Measurements from ENCODE around the gene HTR6. TPM values are rescaled to one million over a fixed set of nuclear protein-coding genes. Genes with fewer than 3 reads are reported as not detected.

The HTR6 gene
- total and polyA plus RNA-seq, 2 donors: 0.02 TPM; not detected in 1

DNA sequence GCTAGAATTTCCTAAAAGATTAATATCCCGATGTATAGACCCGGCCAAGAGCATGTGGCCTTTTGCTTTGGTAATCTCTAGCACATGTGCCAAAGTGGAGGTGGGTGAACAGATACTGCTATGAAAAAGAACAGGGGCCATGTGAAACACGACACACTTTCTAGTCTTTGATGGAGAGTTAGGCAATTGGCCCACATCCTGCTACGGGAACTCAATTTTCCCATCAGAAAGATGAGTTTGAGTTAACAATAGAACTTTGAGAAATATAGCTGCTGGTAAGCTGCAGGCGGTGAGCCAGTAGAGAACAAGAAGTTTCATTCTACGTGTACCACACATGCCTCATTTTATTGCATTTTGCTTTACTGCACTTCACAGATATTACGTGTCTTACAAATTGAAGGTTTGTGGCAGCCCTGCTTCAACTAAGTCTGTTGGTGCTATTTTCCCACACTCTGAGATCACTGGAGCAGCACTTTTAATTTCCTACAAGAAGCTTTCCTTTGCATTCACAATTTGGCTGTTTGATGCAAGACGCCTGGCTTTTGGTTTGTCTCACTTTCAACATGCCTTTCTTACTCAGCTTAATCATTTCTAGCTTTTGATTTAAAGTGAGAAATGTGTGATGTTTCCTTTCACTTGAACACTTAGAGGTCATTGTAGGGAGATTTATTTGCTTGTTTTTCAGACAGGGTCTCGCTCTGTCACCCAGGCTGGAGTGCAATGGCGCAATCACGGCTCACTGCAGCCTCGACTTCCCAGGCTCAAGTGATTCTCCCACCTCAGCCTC, 46.3 kb downstream of the HTR6 start:
- H3K9me3 ChIP-seq (ENCODE audit: control insufficient read depth in 2 of 2, insufficient read depth in 1 of 2, low read length in 1 of 2): no peaks in the 10 kb centered on the region
- no peak for DNase-seq (ENCODE audit: low read depth in 6 of 9, low spot score in 9 of 9)
- H3K36me3 ChIP-seq (ENCODE audit: control insufficient read depth in 2 of 2, insufficient read depth in 2 of 2, low read length in 1 of 2): no peaks in the 10 kb centered on the region
- H3K4me1 ChIP-seq (ENCODE audit: control insufficient read depth in 2 of 2, insufficient read depth in 2 of 2, low read length in 2 of 2): no peaks in the 10 kb centered on the region
- WGBS: 87% methylated on average over 12 of the region's 12 CpGs
- no peak overlapping the region for H3K27ac ChIP-seq (ENCODE audit: low read depth in 1 of 2, low read length in 1 of 2)
- H3K4me3 ChIP-seq (ENCODE audit: low read length in 2 of 2): no peak overlapping the region
- no peaks in the 10 kb centered on the region for H3K27me3 ChIP-seq (ENCODE audit: control insufficient read depth in 2 of 2, insufficient read depth in 1 of 2, low read length in 1 of 2)

DNA sequence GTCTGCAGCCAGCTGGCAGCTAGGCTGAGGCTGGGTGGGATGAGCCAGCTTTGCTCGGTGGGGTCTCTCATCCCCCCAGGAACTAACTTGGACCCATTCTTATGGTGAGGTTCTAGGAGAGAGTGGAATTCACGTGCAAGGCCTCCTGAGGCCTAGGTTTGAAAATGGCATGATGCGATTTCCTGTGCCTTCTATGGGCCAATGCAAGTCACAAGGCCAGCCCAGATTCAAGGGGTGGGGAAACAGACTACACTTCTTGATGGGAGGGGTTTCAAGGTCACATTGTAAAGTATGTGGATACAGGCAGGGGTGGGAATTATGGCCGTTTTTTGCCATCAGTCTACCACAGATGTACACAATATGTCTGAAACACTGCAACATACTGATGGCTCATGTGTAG, 48.3 kb downstream of the HTR6 start:
- WGBS: 91% methylated on average over 4 of the region's 4 CpGs
- Histone ChIP-seq H3K9me3 (ENCODE audit: control insufficient read depth in 2 of 2, insufficient read depth in 1 of 2, low read length in 1 of 2) (no peaks in the 10 kb centered on the region), H3K27me3 (ENCODE audit: control insufficient read depth in 2 of 2, insufficient read depth in 1 of 2, low read length in 1 of 2) (no peaks in the 10 kb centered on the region), H3K4me3 (ENCODE audit: low read length in 2 of 2) (no peak overlapping the region), H3K4me1 (ENCODE audit: control insufficient read depth in 2 of 2, insufficient read depth in 2 of 2, low read length in 2 of 2) (no peaks in the 10 kb centered on the region), H3K27ac (ENCODE audit: low read depth in 1 of 2, low read length in 1 of 2) (no peak overlapping the region), H3K36me3 (ENCODE audit: control insufficient read depth in 2 of 2, insufficient read depth in 2 of 2, low read length in 1 of 2) (no peaks in the 10 kb centered on the region)
- no peak for DNase-seq (ENCODE audit: low read depth in 6 of 9, low spot score in 9 of 9)

DNA sequence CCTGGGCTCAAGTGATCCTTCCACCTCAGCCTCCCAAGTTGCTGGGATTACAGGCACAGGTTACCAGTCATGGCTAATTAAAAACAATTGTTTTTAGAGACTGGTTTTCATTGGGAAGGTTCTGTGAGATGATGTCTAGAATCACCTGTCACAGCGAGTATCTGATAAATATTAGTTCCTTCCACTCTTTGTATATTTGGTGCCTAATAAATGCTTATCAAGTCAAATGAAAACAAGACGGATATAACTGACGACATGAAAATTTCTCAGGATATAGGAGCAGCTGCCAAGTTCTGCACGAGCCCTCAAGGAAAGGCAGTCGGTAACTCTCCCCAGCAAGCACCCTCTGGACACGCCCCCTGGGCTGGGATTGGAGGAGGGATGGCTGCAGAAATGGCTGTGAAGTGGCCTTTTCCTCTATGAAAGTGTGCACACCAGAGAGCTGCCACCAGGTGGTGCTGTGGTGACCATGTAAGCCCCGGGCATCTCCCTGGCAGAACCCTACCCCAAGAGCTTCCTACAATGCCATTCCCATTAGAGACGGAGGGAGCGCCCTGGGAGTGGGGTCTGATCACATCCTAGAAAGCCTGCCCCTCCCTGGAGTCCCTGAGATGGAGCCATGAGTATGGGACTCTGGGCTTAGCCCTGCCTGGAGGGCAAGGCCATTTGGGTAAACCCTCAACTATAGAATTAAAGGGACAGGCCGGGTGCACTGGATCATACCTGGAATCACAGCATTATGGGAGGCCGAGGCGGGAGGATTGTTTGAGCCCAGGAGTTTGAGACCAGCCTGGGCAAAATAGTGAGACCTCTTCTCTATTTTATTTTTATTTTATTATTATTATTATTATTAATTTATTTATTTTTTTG, 50.9 kb downstream of the HTR6 start:
- Histone ChIP-seq H3K9me3 (ENCODE audit: control insufficient read depth in 2 of 2, insufficient read depth in 1 of 2, low read length in 1 of 2) (no peaks in the 10 kb centered on the region), H3K36me3 (ENCODE audit: control insufficient read depth in 2 of 2, insufficient read depth in 2 of 2, low read length in 1 of 2) (no peaks in the 10 kb centered on the region), H3K4me1 (ENCODE audit: control insufficient read depth in 2 of 2, insufficient read depth in 2 of 2, low read length in 2 of 2) (no peaks in the 10 kb centered on the region), H3K4me3 (ENCODE audit: low read length in 2 of 2) (no peak overlapping the region), H3K27me3 (ENCODE audit: control insufficient read depth in 2 of 2, insufficient read depth in 1 of 2, low read length in 1 of 2) (no peaks in the 10 kb centered on the region), H3K27ac (ENCODE audit: low read depth in 1 of 2, low read length in 1 of 2) (no peak overlapping the region)
- 57% methylated on average over 12 of the region's 12 CpGs for WGBS
- DNase-seq (ENCODE audit: low read depth in 6 of 9, low spot score in 9 of 9): peak; percentile 58 to 90 (median 78)

DNA sequence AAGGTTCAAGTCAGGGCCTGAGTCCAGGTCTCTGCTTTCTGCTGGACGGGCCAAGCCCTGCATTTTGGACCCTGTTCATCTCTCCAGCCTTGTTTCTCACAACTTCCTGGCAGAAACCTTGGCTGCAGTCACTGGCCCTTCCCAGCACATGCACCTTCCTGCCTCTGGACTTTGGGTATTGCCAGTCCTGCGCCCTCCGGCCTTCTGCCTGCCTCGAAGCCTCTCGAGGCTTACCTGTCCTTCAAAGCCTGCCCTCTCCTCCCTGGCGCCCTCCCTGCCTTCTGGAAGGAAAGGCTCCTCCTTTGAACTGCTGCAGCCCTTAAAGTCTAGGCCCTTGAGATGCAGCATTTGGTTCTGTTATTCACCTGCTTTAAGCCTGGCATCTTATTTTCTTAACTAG, 52.8 kb downstream of the HTR6 start:
- Histone ChIP-seq H3K27ac (ENCODE audit: low read depth in 1 of 2, low read length in 1 of 2) (no peak overlapping the region), H3K4me1 (ENCODE audit: control insufficient read depth in 2 of 2, insufficient read depth in 2 of 2, low read length in 2 of 2) (no peaks in the 10 kb centered on the region), H3K9me3 (ENCODE audit: control insufficient read depth in 2 of 2, insufficient read depth in 1 of 2, low read length in 1 of 2) (no peaks in the 10 kb centered on the region), H3K36me3 (ENCODE audit: control insufficient read depth in 2 of 2, insufficient read depth in 2 of 2, low read length in 1 of 2) (no peaks in the 10 kb centered on the region), H3K4me3 (ENCODE audit: low read length in 2 of 2) (no peak overlapping the region), H3K27me3 (ENCODE audit: control insufficient read depth in 2 of 2, insufficient read depth in 1 of 2, low read length in 1 of 2) (no peaks in the 10 kb centered on the region)
- DNase-seq (ENCODE audit: low read depth in 6 of 9, low spot score in 9 of 9): no peak
- WGBS: 97% methylated on average over 6 of the region's 6 CpGs

DNA sequence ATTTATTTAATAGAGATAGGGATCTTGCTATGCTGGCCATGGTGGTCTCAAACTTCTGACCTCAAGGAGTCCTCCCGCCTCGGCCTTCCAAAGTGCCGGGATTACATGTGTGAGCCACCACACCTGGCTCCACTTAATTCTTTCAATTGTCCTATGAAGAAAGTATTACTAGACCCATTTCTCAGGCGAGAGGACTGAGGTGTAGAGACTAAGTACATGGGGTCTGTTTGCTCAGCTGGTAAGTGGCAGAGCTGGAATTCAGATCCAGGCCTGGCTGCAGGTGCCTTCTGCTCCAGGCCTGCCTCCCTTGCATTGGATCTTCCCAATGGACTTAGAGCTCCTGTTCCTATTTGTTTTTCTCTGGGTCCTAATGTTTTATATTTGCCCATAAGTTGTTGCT, 55.5 kb downstream of the HTR6 start:
- DNase-seq (ENCODE audit: low read depth in 6 of 9, low spot score in 9 of 9): no peak
- Histone ChIP-seq H3K27me3 (ENCODE audit: control insufficient read depth in 2 of 2, insufficient read depth in 1 of 2, low read length in 1 of 2) (no peaks in the 10 kb centered on the region), H3K27ac (ENCODE audit: low read depth in 1 of 2, low read length in 1 of 2) (no peak overlapping the region), H3K36me3 (ENCODE audit: control insufficient read depth in 2 of 2, insufficient read depth in 2 of 2, low read length in 1 of 2) (no peaks in the 10 kb centered on the region), H3K4me3 (ENCODE audit: low read length in 2 of 2) (no peak overlapping the region), H3K4me1 (ENCODE audit: control insufficient read depth in 2 of 2, insufficient read depth in 2 of 2, low read length in 2 of 2) (no peaks in the 10 kb centered on the region), H3K9me3 (ENCODE audit: control insufficient read depth in 2 of 2, insufficient read depth in 1 of 2, low read length in 1 of 2) (no peaks in the 10 kb centered on the region)
- WGBS: 98% methylated on average over 4 of the region's 4 CpGs

DNA sequence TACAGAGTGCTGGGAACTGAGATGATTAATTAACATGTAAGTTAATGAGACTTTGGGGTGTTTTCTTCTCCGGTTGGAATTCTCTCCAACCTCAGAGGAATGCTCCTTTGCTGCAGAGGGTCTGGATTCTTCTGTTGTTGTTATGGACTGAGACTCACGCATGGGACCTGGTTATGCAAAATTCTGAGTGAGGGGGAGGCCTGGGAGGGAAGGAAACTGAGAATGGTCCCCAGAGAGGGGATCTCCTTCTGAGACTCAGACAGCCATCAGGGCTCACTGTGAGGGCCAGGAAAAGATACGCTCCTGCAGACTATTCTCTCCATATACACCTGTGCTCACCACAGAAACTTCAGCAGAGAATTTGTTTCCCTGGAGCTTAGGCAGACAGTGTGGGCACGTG, 56.3 kb downstream of the HTR6 start:
- H3K36me3 ChIP-seq (ENCODE audit: control insufficient read depth in 2 of 2, insufficient read depth in 2 of 2, low read length in 1 of 2): no peaks in the 10 kb centered on the region
- 93% methylated on average over 4 of the region's 4 CpGs for WGBS
- DNase-seq (ENCODE audit: low read depth in 6 of 9, low spot score in 9 of 9): no peak
- no peaks in the 10 kb centered on the region for H3K4me1 ChIP-seq (ENCODE audit: control insufficient read depth in 2 of 2, insufficient read depth in 2 of 2, low read length in 2 of 2)
- no peak overlapping the region for H3K4me3 ChIP-seq (ENCODE audit: low read length in 2 of 2)
- no peaks in the 10 kb centered on the region for H3K27me3 ChIP-seq (ENCODE audit: control insufficient read depth in 2 of 2, insufficient read depth in 1 of 2, low read length in 1 of 2)
- H3K9me3 ChIP-seq (ENCODE audit: control insufficient read depth in 2 of 2, insufficient read depth in 1 of 2, low read length in 1 of 2): no peaks in the 10 kb centered on the region
- H3K27ac ChIP-seq (ENCODE audit: low read depth in 1 of 2, low read length in 1 of 2): peak overlapping the region in 1 of 2 donors; percentile 43

DNA sequence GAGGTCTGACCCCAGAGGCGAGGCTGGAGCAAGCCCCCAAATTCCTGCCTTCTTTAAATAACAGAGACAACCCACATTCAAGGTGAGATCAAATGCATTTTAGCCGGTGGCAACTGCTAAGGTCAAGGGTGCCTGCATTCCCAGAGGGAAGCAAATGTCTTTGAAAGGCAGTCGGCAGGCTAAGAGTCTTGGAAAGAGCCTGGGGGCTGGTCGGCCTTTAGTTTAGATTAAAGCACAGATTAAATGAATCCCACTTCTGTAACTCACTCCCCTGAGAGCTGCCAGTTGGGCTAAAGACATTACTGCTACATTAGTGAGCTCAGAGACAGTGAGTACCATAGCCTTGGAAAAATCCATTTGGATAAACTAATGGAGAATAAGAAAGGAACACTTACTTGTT, 59.2 kb downstream of the HTR6 start:
- Histone ChIP-seq H3K36me3 (ENCODE audit: control insufficient read depth in 2 of 2, insufficient read depth in 2 of 2, low read length in 1 of 2) (no peaks in the 10 kb centered on the region), H3K27ac (ENCODE audit: low read depth in 1 of 2, low read length in 1 of 2) (no peak overlapping the region), H3K9me3 (ENCODE audit: control insufficient read depth in 2 of 2, insufficient read depth in 1 of 2, low read length in 1 of 2) (no peaks in the 10 kb centered on the region), H3K4me1 (ENCODE audit: control insufficient read depth in 2 of 2, insufficient read depth in 2 of 2, low read length in 2 of 2) (no peaks in the 10 kb centered on the region), H3K27me3 (ENCODE audit: control insufficient read depth in 2 of 2, insufficient read depth in 1 of 2, low read length in 1 of 2) (no peaks in the 10 kb centered on the region), H3K4me3 (ENCODE audit: low read length in 2 of 2) (no peak overlapping the region)
- DNase-seq (ENCODE audit: low read depth in 6 of 9, low spot score in 9 of 9): no peak
- WGBS: 97% methylated on average over 4 of the region's 4 CpGs

DNA sequence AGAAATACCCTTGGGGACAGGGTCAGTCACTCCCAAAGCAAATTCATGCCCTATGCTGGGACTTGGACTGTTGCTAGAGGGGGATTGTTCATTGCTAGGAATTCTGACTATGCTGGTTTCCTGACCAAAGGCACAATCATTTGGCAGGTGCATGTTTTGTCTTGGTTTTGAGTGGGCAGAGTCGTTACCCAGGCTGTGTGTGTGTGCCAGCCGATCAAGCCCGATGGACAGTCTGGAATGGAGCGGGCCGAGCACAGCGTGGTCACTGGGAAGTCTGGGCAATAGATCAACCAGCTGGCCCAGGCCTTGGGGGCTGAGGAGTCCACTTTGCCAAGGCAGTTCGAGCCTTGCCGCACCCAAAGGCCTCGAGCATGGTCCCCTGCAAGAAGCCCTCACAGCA, 60.9 kb downstream of the HTR6 start:
- H3K4me3 ChIP-seq (ENCODE audit: low read length in 2 of 2): no peak overlapping the region
- H3K9me3 ChIP-seq (ENCODE audit: control insufficient read depth in 2 of 2, insufficient read depth in 1 of 2, low read length in 1 of 2): no peaks in the 10 kb centered on the region
- no peaks in the 10 kb centered on the region for H3K4me1 ChIP-seq (ENCODE audit: control insufficient read depth in 2 of 2, insufficient read depth in 2 of 2, low read length in 2 of 2)
- no peaks in the 10 kb centered on the region for H3K36me3 ChIP-seq (ENCODE audit: control insufficient read depth in 2 of 2, insufficient read depth in 2 of 2, low read length in 1 of 2)
- H3K27me3 ChIP-seq (ENCODE audit: control insufficient read depth in 2 of 2, insufficient read depth in 1 of 2, low read length in 1 of 2): no peaks in the 10 kb centered on the region
- 97% methylated on average over 9 of the region's 9 CpGs for WGBS
- no peak for DNase-seq (ENCODE audit: low read depth in 6 of 9, low spot score in 9 of 9)
- no peak overlapping the region for H3K27ac ChIP-seq (ENCODE audit: low read depth in 1 of 2, low read length in 1 of 2)

DNA sequence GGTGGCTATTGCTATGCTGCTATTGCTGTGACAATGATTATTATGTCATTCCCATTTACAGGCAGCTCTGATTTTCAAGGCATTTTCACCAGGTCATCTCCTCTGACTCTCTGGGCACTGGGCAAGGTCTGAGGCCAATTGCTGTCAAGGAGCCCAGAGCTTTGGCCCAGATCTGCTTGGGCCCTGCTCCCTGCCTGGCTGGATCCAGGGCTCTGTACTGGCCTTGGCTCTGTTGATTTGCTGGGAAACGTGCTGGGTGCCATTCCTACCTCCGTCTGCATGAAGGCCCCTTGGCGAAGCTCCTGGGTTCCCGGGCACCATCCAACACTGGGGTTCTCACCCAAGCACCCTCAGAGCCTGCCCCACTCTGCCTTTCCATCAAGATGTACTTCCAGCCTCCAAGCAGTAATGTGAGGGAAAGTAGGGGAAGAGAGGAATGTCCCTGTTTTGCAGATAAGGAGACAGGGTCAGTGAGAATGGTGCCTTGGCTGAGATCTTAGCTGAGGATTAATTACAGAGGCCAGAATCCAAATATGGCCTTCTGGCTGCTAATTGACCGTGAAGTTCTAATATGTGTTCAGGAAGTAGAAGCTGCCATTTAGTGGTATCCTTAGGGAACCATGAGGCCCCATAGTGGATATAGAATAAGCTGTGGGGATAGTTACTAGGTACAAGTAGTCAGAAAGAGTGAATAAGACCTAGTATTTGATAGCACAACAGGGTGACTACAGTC, 63.9 kb downstream of the HTR6 start:
- Histone ChIP-seq H3K4me3 (ENCODE audit: low read length in 2 of 2) (no peak overlapping the region), H3K9me3 (ENCODE audit: control insufficient read depth in 2 of 2, insufficient read depth in 1 of 2, low read length in 1 of 2) (no peaks in the 10 kb centered on the region), H3K4me1 (ENCODE audit: control insufficient read depth in 2 of 2, insufficient read depth in 2 of 2, low read length in 2 of 2) (no peaks in the 10 kb centered on the region), H3K27me3 (ENCODE audit: control insufficient read depth in 2 of 2, insufficient read depth in 1 of 2, low read length in 1 of 2) (no peaks in the 10 kb centered on the region), H3K36me3 (ENCODE audit: control insufficient read depth in 2 of 2, insufficient read depth in 2 of 2, low read length in 1 of 2) (no peaks in the 10 kb centered on the region), H3K27ac (ENCODE audit: low read depth in 1 of 2, low read length in 1 of 2) (no peak overlapping the region)
- WGBS: 96% methylated on average over 5 of the region's 5 CpGs
- DNase-seq (ENCODE audit: low read depth in 6 of 9, low spot score in 9 of 9): no peak
